HG03460 (cell line): ENCODE data around the gene AHNAK.

Experiments used
- ATAC-seq: cut with Tn5 transposase; IDR thresholded peaks from one replicate; pipeline ENCODE4 v1.9.1; 2021; ENCODE audit not compliant: unreplicated experiment

AHNAK gene

GRCh38 chr11:62418136-62418535 lies 128.5 kb downstream of the AHNAK start:
- ATAC-seq = no peak

DNA sequence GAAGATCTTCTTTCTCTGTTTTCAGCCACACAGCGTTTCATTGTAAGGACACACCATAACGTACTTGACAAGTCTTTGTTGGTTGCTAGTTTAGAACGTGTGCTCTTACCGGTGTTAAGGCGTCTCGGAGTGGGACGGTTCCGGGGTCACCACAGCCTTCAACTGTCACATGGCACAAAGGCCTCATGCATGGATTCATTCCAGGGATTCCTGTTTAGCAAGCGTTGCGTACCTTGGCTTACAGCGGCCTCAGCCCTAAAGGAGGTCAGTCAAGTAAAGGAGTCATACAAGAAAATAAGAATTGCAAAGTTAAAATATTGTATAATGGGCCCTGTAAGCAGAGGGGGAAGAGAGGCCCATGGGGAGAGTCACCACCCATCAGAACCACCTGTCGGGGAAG lies 130.0 kb downstream of the AHNAK start:
- ATAC-seq = no peak

DNA sequence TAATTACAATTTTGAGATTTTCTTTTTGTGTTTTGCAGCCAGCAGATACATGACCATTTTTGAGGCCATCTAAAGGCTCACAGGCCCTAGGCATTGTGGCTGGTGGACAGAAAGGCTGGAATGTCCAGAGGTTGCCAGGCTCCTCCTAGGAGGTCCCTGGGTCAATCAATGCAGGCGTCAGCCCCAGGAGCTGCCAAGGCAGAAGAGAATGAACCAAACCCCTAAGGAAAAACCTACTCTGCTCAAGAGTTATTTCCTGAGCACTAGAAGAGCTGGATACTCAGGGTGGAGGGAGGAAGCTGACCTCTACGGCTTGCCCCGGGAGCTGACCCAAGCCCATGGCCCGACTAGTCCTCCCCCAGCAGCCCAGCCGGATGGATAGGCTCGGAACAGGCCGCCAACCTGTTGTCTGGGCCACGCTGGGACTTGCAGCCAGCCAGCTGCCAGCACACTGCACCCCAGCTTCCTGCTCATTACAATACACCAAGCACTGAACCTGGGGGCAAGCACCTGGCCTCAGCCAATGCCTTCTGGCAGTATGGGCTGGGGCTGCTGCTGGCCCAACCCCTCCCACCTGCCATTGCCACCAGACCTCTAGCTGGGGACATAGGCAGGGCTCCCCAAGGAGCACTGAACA lies 133.4 kb downstream of the AHNAK start:
- ATAC-seq = no peak

- no peak for ATAC-seq
These were observed 135.1 kb downstream of the AHNAK start for GRCh38 chr11:62411524-62411923.

DNA sequence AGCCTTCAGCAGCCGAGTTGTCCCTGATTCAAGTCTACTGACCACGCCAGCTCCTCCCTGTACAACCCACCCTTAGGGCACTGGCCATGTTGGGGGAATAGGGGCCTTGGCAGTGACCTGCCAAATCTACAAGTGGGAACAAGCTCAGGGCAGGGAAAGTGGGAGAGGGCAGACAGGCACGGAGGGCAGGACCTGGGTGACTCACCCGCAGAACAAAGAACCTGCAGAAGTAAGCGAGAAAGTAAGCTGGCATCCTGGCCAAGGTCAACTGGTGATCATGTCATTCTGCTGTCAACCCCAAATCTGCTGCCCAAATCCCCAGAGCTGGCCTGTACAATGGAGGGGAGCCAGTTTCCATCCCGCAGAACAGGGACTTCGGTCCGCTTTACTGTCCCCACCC lies 135.6 kb downstream of the AHNAK start:
- no peak for ATAC-seq

DNA sequence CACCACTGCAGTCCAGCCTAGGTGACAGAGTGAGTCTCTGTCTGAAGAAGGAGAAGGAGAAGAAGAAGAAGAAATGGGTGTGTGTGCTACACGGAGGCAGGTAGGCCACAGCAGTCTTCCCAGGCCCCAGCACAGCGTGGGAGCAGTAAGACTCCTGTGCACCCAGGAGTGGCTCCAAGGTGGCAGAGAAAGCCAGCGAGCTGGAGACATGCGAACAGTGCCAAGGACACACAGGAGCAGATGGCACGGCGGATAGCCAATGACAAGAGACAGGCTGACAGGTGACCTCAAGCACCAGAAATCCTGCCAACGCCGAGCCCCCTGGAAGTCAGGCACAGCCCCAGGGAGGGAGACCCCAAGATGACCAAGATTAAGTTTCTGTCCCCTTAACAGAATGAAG lies 136.8 kb downstream of the AHNAK start:
- no peak for ATAC-seq

DNA sequence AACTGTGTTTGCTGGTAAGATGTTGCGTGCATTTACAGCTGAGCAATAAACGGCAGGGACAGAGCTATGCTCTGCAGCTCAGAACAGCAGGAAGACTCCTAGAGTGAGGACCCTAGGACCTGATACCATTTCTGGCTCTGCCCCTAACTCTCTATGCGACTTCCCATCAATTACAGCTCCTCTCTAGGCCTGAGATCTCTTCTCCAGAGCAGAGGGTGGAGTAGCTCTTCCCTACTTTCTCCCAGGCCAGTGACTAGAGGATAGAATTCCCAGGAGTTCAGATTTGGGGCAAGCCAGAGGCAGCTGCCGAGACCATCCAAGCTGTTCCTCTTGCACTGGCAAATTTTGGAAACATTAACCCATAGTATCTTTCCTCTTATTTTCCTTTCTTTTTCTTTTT lies 140.6 kb downstream of the AHNAK start:
- ATAC-seq = no peak

DNA sequence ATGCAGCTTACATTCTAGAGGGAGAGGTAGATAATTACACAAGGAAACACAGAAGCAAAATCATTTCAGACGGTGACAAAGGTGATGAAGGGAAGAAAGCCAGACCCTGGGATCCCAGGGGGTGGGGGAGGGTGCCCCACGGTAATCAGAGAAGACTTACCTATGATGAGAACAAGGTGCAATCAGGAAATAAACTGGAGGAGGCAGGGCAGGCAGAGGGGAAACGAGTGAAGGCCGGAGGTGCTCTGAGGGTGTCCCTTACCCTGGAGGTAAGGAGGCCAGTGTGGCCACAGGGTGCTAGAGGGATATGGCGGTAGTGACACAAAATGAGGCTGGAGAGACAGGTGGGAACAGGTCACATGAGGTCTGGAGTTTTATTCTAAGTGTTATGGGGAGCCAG lies 141.7 kb downstream of the AHNAK start:
- ATAC-seq = no peak

- no peak for ATAC-seq
These were observed 142.2 kb downstream of the AHNAK start for GRCh38 chr11:62404435-62404834.

GRCh38 chr11:62402960-62403730 lies 143.5 kb downstream of the AHNAK start:
- no peak for ATAC-seq

- no peak for ATAC-seq
These were observed 144.2 kb downstream of the AHNAK start for GRCh38 chr11:62402226-62402959.

DNA sequence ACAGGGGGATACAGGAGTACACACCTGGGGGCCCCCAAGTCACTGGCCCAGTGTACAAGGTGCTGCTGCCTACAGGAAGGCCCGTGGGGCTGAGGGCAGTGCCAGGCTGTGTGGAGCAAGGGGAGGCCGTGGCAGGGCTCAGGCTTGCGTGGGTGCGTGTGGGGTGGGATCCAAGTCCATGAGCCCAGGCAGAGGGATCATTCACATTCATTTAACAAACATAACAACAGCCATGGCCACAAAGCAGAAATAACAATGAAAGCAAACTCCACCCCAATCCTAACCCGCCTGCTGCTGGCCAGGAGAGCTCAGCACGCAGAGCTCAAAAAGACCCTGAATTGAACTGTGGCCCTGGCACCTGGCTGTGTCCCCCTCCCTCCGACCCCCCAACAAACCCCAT lies 144.8 kb downstream of the AHNAK start:
- no peak for ATAC-seq

DNA sequence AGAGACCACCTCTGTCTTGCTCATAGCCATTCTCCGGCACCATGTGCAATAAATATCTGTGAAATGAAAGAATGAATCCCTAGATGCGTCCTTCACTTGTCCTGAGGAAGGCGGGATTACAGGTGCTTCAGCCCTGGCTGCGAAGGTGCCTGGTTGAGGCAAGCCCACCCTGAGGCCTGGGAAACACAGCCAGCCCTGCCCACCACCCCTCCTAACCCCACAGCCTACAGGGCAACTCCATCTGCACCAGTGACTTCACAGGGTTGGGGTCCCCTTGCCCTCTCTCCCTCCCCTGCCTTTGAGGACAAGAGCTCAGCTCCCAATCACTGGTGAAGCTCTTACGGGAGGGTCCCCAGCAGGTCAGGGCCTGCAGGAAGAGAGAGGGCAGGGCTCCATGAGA lies 145.2 kb downstream of the AHNAK start:
- ATAC-seq = no peak

DNA sequence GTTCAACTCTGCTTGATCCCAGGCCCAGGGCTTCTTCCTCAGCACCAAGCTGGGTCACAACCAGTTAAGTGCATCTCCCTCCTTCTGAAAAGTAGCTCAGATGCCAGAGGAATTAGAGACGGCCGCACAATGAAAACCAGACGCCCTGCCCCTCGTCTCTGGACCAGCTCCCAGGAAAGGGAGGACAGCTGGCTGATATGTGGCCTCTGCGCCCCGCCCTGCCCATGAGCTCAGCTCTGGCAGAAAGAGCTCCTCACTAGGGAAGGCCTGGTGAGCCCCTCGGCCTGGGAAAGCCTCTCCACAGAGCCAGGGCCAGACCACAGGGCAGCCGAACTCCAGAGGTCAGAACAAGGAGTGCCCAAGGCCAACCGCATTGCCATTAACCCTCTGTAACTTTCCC lies 145.8 kb downstream of the AHNAK start:
- no peak for ATAC-seq

DNA sequence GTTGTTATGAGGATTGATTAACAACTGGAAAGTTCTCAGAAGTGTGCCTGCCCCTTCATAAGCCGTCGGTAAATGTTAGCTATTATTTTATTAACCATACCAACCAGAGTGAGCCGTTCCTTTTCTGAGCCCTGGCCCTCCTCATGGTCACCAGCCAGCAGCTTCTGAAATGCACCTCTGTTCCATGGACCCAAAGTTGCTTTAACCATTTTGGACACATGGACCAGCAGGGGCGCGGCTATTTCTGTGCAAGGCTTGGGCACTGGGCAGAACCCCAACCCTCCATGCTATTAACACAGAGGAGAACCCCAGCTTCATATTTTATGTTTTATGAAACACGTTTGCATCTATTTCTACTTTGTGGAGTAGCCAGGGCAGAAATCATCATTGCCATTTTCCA lies 146.3 kb downstream of the AHNAK start:
- no peak for ATAC-seq

DNA sequence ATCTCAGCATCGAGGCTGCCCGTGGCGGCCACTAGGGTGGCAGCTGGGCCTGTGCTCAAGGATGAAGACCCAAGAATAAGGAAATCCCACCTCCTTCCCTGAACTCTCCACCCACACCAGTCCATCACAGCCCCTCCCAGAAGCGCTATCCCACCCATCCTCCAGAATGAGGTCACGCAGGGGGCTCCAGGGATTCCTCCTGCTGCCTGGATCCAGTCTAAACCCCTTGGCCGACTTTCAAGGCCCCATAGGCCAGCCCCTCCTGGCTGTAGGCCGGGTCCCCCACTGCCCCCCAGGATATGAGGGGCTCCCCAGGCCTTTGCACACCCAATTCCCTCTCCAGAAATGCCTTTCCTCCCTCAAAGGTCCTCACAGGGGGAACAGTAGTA lies 146.7 kb downstream of the AHNAK start:
- ATAC-seq = no peak

- no peak for ATAC-seq
These were observed 147.3 kb downstream of the AHNAK start for GRCh38 chr11:62399172-62399877.

- ATAC-seq = no peak
These were observed 148.3 kb downstream of the AHNAK start for GRCh38 chr11:62398011-62398994.

DNA sequence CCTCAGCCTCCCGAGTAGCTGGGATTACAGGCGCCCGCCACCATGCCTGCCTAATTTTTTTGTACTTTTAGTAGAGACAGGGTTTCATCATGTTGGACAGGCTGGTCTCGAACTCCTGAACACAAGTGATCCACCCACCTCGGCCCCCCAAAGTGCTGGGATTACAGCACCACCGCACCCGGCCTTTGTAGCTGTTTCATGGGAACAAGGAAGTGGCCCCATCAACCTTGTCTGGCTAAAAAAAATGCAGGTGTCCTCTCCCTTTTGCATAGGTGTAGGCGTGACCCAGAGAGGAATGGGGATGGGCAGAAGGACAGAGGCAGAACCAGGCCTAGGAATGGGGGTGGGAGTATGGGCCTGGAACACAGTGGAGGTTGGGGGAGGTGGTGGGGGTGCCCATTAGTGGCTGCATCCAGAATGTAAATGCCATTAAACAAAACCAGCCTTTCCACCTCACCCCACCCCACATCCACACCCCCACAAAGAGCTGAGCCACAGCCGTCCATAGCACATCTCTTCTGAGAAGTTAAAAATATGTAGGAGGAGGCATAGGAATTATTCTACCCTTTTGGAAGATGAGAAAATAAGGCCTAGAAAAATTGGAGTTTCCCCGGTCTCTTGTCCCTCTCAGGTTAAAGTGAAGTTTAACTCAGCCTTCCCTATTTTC lies 150.6 kb downstream of the AHNAK start:
- ATAC-seq = no peak
